NCI-H2227 (cell line): ENCODE data around the gene PIGU.
A peak's percentile ranks its signal among the peaks of the same experiment; 100 is the strongest.
"Not testable (repeated sequence)": the region's sequence is repeated elsewhere in the genome, so short reads cannot be mapped to it uniquely, and the experiment has no call there.

ENCODE experiments used
- DNase-seq: peaks from one replicate; lab custom pipeline; 2025; ENCODE audit not compliant: unreplicated experiment; lab: John Stamatoyannopoulos, UW

Gene PIGU

GRCh38 chr20:34516247-34517113 lies 160.4 kb downstream of the PIGU start, which contains the start of gene DYNLRB1:
Gene DYNLRB1 (plus strand): TSS chr20:34516422. CDS start chr20:34516459, 37 bp downstream.
- peak; percentile 99 for DNase-seq

GRCh38 chr20:34515484-34516246 lies 161.2 kb downstream of the PIGU start:
- peak; percentile 85 for DNase-seq

GRCh38 chr20:34514897-34515483 lies 161.9 kb downstream of the PIGU start:
- no peak for DNase-seq

GRCh38 chr20:34514034-34514433 lies 162.9 kb downstream of the PIGU start:
- DNase-seq, result not testable (repeated sequence)

- no peak for DNase-seq
Measured at GRCh38 chr20:34512955-34513419, 163.9 kb downstream of the PIGU start.

DNA sequence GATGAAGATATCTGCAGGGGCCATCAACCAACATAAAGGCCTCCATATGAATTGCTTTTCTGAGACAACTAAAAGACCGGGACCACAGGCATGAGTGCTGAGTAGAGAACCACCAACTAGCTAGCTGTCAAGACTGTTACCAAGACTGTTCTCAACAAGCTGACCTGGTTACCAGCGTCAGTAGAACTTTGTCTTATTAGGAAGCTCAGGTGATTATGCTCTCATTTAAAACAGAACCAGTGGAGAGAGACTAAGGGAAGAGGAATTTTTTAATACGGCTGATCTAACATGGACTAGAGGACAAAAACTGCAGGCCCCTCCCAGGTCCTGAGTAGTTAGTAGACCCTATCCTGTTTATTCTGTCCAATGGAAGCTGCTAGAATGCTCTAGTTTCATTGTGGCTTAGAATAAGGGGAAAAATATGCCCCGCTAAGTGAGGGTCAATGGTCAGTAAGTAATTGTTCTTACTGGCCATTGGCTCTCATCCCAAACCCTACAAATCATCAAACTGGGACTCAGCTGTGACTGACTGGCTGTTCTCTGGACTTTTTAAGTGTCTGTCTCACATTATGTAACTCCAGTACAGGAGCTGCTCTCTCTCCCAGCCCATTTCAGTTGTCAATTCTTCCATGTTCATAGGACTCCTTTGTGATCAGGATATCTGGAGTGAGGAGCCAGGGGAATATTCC lies 164.5 kb downstream of the PIGU start:
- DNase-seq, result no peak

GRCh38 chr20:34511891-34512265 lies 165.0 kb downstream of the PIGU start:
- DNase-seq, result no peak

DNA sequence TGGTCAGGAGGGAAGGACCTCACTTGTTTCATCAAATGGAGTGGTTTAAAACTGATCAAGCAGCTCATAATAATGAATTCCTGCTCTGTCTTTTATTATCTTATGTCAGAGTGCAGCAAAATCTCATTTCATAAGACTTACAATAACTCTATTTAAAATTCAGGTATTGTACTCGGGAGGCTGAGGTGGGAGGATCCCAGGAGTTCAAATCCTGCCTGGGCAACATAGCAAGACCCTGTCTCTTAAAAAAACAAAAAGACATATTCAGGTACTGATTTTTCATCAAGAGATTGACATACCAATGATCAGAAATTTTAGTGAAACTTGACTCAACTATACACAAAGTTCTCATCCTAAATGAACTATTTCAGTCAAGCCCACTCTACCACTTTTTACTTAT lies 166.3 kb downstream of the PIGU start:
- DNase-seq, result no peak
